ENCODE data around the gene SQOR.

The SQOR gene

GRCh38 chr15:45664451-45664850, 29.6 kb downstream of the SQOR start:
- no peak for DNase-seq

- no peak for DNase-seq
Observed at GRCh38 chr15:45665261-45665660, 30.4 kb downstream of the SQOR start.

- no peak for DNase-seq
Observed at GRCh38 chr15:45666119-45666875, 31.5 kb downstream of the SQOR start.

GRCh38 chr15:45667002-45667401, 32.2 kb downstream of the SQOR start:
- no peak for DNase-seq

- DNase-seq, result no peak
Observed at GRCh38 chr15:45668386-45668785, 33.6 kb downstream of the SQOR start.

GRCh38 chr15:45669422-45669821, 34.6 kb downstream of the SQOR start:
- DNase-seq, result no peak

GRCh38 chr15:45670091-45670490, 35.3 kb downstream of the SQOR start:
- no peak for DNase-seq

- DNase-seq, result no peak
Observed at GRCh38 chr15:45670511-45670910, 35.7 kb downstream of the SQOR start.

- no peak for DNase-seq
Observed at GRCh38 chr15:45674677-45675076, 39.8 kb downstream of the SQOR start.

GRCh38 chr15:45677797-45678196, 43.0 kb downstream of the SQOR start:
- DNase-seq, result no peak

GRCh38 chr15:45678459-45679178, 43.8 kb downstream of the SQOR start:
- no peak for DNase-seq

- DNase-seq, result no peak
Observed at GRCh38 chr15:45684533-45684932, 49.7 kb downstream of the SQOR start.

GRCh38 chr15:45689616-45690015, 54.8 kb downstream of the SQOR start:
- DNase-seq, result no peak

GRCh38 chr15:45690581-45691260, 55.9 kb downstream of the SQOR start:
- DNase-seq, result no peak

- DNase-seq, result no peak
Observed at GRCh38 chr15:45701108-45701507, 66.3 kb downstream of the SQOR start.

- DNase-seq, result no peak
Observed at GRCh38 chr15:45702041-45702440, 67.2 kb downstream of the SQOR start.

GRCh38 chr15:45703670-45704328, 69.0 kb downstream of the SQOR start:
- DNase-seq, result no peak

- peak; percentile 35 for DNase-seq
Observed at GRCh38 chr15:45704329-45705249, 69.8 kb downstream of the SQOR start.

- DNase-seq, result peak; percentile 85
Observed at GRCh38 chr15:45705510-45706473, 71.0 kb downstream of the SQOR start.

GRCh38 chr15:45710657-45711056, 75.8 kb downstream of the SQOR start:
- no peak for DNase-seq

Data from left hindlimb (tissue), 1 donor.